Brain pericyte (primary cell): ENCODE data around the gene BRF1.

ENCODE experiments used
- DNase-seq: peaks from one replicate; pipeline ENCODE4 v3.0.0-alpha.2; 2012; ENCODE audit warnings: low read depth, low spot score

BRF1 gene

DNA sequence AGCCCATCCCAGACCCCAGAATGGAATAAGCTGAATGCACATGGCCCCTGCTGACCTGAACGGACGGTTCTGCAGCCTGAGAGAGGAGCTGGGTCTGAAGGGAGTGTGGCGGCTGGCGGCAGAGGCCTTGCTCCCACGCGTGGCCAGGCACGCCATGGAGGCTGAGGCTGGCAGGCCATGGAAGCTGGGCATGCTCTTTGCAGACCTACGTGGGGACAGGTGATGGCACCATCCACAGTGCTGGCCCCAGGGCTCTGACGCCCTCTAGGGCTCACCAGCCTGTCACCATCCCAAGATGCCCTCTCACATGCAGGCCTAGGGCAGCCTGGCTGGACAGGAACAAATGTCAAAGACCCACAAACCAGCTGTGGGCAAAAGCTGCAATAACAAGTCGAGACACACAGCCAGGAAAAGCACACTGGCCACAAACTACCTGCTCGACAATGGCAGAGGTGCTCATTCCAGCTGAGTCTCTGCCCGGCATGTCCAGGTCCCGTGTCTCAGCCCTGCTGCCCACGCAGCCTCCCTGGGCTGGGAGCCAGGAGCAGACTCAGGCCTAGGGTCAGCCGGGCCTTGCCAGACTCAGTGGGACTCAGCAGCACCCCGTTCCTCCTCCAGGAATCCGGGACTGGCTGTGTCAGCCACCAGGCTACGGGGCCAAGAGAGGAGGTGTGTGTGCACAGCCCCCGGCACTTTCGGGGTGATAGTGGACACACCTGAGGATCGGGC is 32.8 kb downstream of the BRF1 start:
- no peak for DNase-seq

DNA sequence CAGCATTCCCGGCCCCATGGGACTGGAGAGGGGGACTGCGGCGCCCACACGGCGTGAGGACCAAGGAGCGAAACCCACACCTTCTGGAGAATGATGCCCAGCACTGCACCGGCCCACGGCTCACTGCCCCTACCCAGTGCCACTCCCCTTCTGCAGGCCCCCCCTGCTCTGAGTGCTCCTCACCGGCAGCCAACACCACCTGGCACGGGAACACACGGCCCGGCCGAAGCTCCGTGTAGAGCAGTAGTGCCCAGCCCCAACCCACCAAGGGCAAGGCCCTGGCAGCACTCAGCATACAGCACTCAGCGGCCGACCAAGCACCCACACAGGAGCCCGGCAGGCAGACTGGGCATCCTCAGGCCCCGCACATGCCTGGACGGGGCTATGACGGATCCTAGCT is 39.0 kb downstream of the BRF1 start:
- no peak for DNase-seq

DNA sequence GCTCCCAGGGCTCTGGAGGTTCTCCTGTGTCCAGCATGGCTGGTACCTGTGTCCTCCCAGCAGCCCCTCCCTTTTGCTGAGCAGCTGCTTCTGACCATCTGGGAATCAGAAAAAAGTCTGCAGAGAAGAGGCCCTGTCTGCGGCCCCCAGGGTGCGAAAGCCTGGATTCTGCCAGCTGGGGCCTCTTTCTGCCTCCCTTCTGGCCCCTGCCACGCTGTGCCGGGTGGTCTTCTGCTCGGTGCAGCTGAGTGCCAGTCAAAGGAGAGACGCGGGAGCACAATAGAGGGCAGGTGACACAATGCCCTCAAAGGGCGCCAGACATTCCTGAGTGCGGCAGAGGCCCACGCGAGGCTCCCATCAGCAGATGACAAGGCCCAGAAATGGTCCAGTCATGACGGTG is 39.8 kb downstream of the BRF1 start:
- DNase-seq: no peak

DNA sequence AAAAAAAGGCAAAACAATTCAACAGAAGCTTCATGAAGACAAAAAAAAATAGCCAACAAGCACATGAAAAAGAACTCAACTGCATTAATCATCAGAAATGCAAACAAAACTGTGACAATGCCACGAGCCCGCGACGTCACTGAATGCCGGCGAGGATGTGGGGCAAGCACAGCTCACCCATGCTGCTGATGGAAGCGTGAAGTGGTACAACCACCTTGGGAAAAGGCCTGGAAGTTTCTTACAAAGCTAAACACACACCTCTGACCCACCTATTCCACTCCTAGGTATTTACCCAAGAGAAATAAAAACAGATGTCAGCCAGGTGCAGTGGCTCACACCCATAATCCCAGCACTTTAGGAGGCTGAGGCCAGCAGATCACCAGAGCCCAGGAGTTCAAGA is 42.0 kb downstream of the BRF1 start:
- no peak for DNase-seq

DNA sequence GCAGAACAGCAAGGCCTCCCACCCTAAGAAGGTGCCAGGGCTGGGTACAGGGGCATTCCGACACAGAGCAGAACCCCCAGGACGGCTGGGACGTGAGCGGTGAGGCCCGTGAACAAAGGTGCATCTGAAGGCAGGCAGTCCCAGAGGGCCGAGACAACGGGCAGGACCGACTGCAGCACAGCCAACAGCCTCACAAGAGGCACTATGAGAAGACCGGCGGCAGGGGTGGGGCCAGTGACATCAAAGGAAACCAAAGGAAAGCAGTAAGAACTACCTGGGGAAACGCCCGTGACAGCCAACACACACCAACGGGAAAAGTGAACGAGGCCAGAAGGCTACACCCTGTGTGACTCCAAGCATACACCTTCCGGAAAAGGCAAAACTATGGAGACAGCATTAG is 43.3 kb downstream of the BRF1 start:
- no peak for DNase-seq

DNA sequence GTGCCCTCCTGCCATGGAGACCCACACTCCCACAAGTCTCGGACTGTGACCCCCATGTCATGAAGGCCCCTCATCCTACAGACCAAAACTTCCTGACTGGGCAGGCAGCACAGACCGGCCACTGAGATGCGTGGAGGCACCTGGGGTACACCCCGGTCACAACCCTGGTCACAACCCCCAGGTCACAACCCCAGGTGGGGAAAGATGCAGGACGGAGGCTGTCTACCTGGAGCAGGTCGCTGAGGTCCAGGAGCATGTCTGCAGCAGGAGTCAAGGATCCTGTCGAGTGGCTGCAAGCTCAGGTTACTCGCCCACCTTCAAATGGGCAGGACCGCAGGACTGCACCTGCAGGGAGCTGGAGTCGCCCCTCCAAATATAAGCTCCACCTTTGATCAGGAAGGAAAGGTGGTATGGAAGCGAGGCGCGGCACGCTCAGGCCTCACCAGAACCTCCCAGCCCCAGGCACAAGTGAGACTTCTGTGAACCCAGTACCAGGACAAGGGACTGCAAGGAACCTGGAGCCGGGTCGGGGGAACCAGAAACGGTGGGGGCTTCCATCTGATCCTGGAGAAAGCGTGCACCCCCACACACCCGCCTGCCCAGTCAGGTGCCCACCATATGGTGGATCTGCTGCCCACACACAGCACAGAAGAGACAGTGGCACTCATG is 44.4 kb downstream of the BRF1 start:
- DNase-seq: no peak

DNA sequence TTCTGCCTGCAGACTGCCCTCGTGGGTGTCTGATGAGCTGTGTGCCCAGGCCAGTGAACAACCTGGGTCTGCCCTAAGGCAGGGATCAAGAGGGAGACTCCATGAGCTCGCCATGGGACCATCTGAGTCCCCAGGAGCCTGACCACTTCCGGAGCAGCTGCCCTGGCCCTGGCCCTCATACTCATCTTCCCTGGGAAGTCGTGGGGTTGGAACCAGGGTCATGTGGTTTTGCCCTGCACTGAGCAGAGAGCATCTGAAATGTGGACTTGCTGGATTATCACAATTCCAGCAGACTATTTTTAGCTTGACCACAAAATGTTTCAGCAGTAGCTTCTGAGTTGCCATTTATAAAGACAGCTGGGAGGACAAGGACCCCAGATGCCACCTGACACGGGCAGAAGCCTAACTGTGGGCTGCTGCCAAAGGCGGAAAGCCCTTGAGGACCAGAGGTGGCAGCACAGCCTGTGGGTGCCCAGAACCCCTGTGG is 45.7 kb downstream of the BRF1 start:
- no peak for DNase-seq

DNA sequence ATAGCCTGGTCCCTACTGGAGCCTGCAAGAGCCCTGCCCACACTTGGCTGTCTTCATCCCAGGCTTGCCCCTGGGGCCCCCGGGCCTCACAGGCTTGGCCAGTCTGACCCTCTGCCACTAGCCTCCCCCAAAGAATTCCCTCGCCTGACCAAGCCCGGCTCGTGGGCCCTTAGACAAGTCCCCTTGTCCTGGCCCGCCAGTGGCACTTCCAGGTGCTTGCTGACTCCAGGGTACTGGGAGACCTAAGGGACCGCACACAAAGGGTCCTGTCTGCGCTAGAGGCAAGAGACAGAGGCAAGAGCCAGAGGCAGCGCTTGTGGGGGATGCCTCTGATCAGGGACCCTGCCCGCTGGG is 47.5 kb downstream of the BRF1 start:
- no peak for DNase-seq

DNA sequence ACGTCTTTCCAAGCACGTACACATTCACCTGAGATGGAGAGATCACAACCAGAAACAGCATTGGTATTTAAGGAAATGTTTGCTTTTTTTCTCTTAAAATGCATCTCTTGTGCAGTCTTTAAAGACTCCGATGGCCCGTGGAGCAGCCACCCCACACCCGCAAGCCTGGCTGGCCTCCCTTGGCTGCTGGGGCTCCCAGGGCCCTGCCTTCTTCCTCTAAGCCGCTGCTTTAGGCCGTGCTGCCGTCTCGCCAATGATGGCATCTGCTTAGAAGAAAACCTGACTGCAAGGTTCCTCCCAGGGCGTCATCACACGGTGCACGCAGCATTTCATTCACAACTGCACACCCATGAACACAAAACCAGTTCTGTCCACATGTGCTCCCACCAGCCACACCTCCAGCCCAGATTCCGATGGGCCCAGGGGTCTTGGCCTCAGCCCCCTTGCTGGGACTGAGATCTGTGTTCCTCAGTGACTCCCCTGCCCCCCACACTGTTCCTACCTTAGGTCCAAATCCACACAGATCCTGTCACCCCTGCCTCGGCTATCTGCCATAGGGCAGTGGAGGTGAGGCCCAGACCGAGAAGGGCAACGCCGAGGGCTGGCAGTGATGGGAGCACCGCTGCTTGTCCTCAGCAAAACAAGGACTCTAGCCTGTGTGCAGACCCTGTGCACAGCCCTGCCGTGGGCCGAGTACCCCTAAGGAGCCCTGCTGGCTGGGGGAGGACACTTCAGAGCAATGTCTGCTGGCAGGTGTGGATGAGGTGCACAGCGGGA is 48.1 kb downstream of the BRF1 start:
- DNase-seq: no peak

DNA sequence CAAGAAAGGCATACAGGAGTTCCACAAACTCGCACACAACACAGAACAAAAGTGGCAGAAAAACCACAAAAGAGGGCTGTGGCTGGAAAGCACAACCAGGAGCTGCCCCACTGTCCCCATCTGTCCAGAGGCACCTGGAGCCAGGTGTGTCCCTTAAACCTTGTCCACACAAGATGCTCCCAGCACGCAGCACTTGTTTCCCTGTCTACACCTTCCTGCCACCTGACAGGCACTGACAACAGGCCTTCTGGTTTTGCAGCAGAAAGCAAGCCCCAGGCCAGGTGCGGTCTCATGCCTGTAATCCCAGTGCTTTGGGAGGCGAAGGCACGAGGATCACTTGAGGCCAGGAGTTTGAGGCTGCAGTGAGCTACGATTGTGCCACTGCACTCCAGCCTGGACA is 48.9 kb downstream of the BRF1 start:
- DNase-seq: no peak

DNA sequence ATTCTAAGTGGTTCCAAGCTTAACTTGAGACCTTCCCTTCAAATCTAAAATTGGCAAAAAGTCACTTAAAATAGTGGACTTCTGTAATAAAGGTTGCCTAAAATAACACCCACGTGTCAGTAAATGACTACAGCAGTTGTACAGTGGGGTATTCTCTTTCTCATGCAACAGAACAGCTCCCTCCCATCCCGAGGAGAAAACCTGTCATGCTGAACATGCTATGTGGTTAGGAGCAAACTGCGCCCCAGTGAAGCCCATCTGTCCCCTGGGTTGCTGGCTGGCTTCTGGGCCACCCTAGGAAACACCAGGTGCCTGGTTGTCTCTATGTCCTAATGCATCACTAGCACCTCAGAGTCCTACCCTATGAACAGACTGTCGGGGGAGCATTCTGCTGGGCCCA is 49.8 kb downstream of the BRF1 start:
- no peak for DNase-seq

DNA sequence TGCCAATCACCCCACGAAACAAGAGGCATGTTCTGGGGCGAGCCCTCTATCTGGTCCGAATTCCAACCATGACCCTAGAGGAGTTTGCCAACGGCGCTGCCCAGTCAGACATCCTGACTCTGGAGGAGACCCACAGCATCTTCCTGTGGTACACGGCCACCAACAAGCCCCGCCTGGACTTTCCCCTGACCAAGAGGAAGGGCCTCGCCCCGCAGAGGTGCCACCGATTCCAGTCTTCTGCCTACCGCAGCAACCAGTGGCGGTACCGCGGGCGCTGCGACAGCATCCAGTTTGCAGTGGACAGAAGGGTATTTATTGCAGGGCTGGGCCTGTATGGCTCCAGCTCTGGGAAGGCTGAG is 50.8 kb downstream of the BRF1 start:
- no peak for DNase-seq

DNA sequence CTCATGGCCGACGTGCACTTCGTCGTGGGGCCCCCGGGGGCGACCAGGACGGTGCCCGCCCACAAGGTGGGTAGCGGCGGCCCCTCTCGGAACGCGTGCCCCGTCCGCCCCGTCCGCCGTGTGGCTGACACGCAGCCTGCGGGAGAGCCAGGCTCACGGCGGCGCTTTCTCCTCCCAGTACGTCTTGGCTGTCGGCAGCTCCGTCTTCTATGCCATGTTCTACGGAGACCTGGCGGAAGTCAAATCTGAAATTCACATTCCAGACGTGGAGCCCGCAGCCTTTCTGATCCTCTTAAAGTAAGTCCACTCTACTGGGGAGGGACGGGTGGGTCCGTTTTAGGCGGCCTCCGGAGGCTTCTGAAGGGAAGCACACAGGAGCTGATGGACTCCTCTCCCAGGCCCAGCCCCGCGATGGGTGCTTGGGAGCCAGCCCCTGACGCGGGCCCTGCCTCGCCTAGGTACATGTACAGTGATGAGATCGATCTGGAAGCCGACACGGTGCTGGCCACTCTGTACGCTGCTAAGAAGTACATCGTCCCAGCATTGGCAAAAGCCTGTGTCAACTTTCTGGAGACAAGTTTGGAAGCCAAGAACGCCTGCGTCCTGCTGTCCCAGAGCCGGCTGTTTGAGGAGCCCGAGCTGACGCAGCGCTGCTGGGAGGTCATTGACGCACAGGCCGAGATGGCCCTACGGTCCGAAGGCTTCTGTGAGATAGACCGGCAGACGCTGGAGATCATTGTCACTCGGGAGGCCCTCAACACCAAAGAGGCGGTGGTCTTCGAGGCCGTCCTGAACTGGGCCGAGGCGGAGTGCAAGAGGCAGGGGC is 51.4 kb downstream of the BRF1 start:
- DNase-seq: no peak

DNA sequence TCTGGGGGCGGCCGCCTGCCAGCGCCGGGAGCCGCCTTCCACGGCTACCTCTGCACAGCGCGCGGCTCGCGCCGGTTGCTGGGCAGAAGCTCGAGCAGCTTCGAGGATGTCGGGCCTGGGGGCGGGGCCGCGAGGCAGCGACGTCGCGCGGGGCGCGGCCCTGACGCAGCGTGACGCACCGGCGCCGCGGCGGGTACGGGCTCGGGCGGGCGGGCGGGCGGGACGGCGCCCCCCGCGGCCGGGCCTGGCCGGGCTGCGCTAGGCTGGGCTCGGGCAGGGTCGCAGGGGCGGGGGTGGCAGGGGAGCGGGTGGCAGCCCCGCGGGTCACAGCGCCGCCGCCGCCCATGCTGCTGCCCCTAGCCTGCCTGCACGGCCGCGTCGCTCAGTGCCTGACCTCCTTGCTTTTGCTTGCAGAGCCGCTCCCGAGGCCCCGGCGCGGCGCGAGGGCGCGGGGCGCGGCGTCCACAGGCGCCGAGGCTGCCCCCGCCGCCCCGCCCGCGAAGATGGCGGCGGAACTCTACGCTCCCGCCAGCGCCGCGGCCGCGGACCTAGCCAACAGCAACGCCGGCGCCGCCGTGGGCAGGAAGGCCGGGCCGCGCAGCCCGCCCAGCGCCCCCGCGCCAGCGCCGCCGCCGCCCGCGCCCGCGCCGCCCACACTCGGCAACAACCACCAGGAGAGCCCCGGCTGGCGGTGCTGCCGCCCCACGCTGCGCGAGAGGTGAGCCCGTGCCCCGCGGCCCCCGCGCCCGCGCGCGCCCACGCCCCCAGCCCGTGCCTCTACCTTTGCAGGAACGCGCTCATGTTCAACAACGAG is 52.2 kb downstream of the BRF1 start, which contains the start of gene BTBD6:
TSS of gene BTBD6 (plus strand) at position 166 of the 814 bp plus-strand sequence. CDS start at position 345, 179 bp downstream.
- no peak for DNase-seq

DNA sequence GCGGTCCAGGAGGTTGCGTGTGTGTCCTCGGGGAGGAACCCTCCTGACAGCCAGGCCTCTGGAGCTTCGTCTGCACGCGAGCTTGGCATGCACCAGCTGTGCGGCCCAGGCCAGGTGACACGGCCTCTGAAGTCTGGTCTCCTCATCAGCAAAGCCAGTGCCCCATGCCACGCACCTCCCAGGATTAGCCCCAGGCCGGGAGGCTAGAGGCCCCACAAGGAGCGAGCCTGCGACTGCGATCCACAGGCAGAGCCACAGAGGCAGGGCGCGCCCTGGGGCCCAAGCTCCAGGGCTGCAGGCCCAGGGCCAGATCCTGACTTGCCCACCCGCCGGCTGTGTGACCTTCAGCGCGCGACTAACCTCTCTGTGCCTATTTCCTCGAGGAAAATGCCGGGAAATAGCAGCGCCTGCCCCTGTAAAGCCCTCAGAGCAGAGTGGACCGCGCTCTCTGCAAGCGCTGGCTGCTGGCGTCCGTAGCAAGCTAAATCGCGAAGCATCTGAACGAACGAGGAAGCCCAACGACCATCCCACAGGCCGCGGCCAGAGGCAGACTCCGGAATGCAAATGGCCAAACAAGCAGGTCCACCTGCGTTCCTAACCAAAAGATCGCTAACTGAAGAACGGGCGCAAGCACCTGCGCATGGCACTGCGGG is 53.0 kb downstream of the BRF1 start:
- no peak for DNase-seq

DNA sequence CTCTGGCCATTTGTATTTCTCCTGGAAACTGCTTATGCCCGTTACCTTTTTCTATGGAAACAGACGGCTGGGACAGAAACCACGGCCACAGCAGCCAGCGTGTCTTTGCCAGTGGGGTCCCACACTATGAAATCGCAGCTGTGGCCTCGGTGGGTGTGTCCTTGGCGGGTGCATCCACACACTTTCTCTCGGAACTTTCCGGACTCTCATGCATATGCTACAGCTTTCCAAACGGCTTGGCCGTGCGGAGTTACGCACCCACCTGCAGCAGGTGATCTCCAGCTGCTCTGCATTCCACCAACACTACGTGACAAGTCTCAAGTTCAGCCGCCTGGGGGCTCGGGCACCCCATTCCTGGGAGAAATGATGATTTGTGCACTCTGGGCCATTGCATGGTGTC is 53.8 kb downstream of the BRF1 start:
- DNase-seq: no peak

DNA sequence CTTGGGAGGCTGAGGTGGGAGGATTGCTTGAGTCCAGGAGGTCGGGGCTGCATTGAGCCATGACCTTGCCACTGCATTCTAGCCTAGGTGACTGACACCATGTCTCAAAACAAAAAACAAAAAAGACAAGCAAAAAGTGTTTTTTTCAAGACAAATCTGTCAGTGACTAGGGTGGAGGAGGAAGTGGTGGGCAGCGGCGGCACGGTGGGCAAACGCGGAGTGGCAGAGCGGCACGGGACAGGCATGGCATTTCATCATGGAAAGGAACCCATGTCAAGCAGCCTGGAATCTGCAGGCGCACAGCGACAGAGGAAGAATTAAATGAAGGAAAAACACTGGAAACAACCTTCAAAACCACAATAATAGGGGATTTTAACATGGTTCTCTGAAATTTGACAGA is 56.5 kb downstream of the BRF1 start:
- no peak for DNase-seq

DNA sequence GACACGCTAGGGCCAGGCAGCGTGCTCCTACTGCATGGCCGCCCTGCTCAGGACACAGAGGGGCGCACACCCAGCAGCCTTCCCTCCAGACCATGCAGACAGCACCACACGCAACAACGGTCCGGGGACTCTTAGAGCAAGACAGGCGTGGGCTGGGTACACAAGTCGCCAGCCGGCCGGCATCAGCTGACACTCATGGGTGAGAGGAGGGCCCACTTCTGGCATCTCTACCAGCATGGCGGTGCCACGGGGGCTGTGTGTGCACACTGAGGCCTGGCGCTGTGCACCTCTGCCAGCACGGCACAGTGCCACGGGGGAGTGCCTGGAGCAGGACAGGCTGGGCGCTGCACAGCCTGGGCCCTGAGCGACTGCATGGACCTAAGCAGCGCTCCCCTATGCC is 59.2 kb downstream of the BRF1 start:
- no peak for DNase-seq

DNA sequence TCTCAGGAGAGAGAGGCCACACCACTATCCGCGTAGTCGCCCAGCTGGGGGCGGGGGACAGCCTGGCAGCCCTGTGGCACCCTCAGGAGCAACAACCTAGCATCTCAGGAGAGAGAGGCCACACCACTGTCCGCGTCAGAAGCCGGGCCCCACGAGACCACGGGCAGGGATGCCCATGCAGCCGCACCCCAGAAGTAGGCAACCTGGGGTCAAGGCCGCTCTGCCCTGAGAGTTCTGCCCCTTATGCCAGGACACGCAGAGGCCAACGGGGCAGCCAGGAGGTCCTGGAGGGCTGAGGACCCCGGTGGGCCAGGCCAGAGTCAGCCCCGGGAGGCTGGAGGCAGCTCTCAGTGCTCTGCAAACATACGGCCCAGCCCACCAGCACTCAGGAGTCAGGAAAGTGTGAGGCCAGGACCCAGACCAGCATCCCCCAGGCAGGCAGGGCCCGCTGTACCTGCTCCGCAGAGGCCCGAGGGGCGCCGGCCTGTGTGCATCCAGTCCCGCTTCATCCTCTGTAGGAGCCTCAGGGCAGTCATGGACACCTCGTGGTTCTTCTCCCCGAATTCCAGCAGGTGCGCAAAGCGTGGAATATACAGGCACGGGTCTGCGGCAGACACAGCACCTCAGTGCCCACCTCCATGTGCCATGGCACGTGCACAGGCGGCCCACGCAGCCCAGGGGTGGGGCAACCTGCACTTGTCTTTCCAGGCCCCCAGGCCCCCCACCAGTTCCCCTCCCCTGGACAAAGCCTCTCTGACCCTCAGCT is 59.8 kb downstream of the BRF1 start:
- DNase-seq: no peak
